Measurements from ENCODE around the gene CEP44. TPM values are rescaled to one million over a fixed set of nuclear protein-coding genes. Genes with fewer than 3 reads are reported as not detected.

The CEP44 gene
- total RNA-seq, 1 experiment from 2014 or later, result 15.8 TPM

- Mint-ChIP-seq H3K4me3 (ENCODE audit: low read depth, unreplicated experiment) (no peak overlapping the region), H3K27me3 (ENCODE audit: unreplicated experiment) (no peaks in the 10 kb centered on the region), H3K4me1 (ENCODE audit: low read depth, unreplicated experiment) (peaks cover 9% of the 10 kb centered on the region), H3K9me3 (ENCODE audit: low read depth, unreplicated experiment) (no peaks in the 10 kb centered on the region), H3K36me3 (ENCODE audit: insufficient read depth, unreplicated experiment) (no peaks in the 10 kb centered on the region), H3K27ac (ENCODE audit: unreplicated experiment) (no peak overlapping the region)
- no TSS peak for BruUV-seq (replicated peaks)
- no peak for TF ChIP-seq CTCF (IDR thresholded peaks at IDR 0.05; ENCODE audit: unreplicated experiment)
- no peak for DNase-seq
- CTCF ChIA-PET, result no interaction called here
- intact Hi-C loops (cut with micrococcal nuclease; ENCODE audit: unreplicated experiment), result no loop called here
Measured at GRCh38 chr4:174245714-174246113, 38.0 kb upstream of the CEP44 start.

GRCh38 chr4:174248407-174248806 is 35.3 kb upstream of the CEP44 start:
- CTCF ChIA-PET, result interaction anchor here (0.8 kb wide), 1 partner anchor 12 kb away, joined by 3 read pairs; no protein-coding TSS in a partner anchor
- Mint-ChIP-seq H3K27me3 (ENCODE audit: unreplicated experiment) (no peaks in the 10 kb centered on the region), H3K36me3 (ENCODE audit: insufficient read depth, unreplicated experiment) (no peaks in the 10 kb centered on the region), H3K9me3 (ENCODE audit: low read depth, unreplicated experiment) (no peaks in the 10 kb centered on the region), H3K27ac (ENCODE audit: unreplicated experiment) (no peak overlapping the region), H3K4me3 (ENCODE audit: low read depth, unreplicated experiment) (no peak overlapping the region), H3K4me1 (ENCODE audit: low read depth, unreplicated experiment) (peaks cover 9% of the 10 kb centered on the region)
- DNase-seq, result no peak
- no TSS peak for BruUV-seq (replicated peaks)
- no peak for TF ChIP-seq CTCF (IDR thresholded peaks at IDR 0.05; ENCODE audit: unreplicated experiment)
- intact Hi-C loops (cut with micrococcal nuclease; ENCODE audit: unreplicated experiment), result no loop called here

GRCh38 chr4:174252412-174252811 is 31.3 kb upstream of the CEP44 start:
- H3K4me1 Mint-ChIP-seq (ENCODE audit: low read depth, unreplicated experiment), result peaks cover 9% of the 10 kb centered on the region
- no peaks in the 10 kb centered on the region for H3K27me3 Mint-ChIP-seq (ENCODE audit: unreplicated experiment)
- CTCF ChIA-PET, result no interaction called here
- H3K4me3 Mint-ChIP-seq (ENCODE audit: low read depth, unreplicated experiment), result no peak overlapping the region
- TF ChIP-seq CTCF (IDR thresholded peaks at IDR 0.05; ENCODE audit: unreplicated experiment), result no peak
- BruUV-seq (replicated peaks), result no TSS peak
- DNase-seq, result no peak
- no peaks in the 10 kb centered on the region for H3K36me3 Mint-ChIP-seq (ENCODE audit: insufficient read depth, unreplicated experiment)
- no peaks in the 10 kb centered on the region for H3K9me3 Mint-ChIP-seq (ENCODE audit: low read depth, unreplicated experiment)
- H3K27ac Mint-ChIP-seq (ENCODE audit: unreplicated experiment), result no peak overlapping the region
- intact Hi-C loops (cut with micrococcal nuclease; ENCODE audit: unreplicated experiment), result no loop called here

- Mint-ChIP-seq H3K27ac (ENCODE audit: unreplicated experiment) (no peak overlapping the region), H3K4me3 (ENCODE audit: low read depth, unreplicated experiment) (no peak overlapping the region), H3K9me3 (ENCODE audit: low read depth, unreplicated experiment) (no peaks in the 10 kb centered on the region), H3K27me3 (ENCODE audit: unreplicated experiment) (no peaks in the 10 kb centered on the region), H3K4me1 (ENCODE audit: low read depth, unreplicated experiment) (no peaks in the 10 kb centered on the region), H3K36me3 (ENCODE audit: insufficient read depth, unreplicated experiment) (no peaks in the 10 kb centered on the region)
- no peak for TF ChIP-seq CTCF (IDR thresholded peaks at IDR 0.05; ENCODE audit: unreplicated experiment)
- no peak for DNase-seq
- intact Hi-C loops (cut with micrococcal nuclease; ENCODE audit: unreplicated experiment), result no loop called here
- CTCF ChIA-PET, result no interaction called here
- BruUV-seq (replicated peaks), result no TSS peak
Measured at GRCh38 chr4:174254613-174255012, 29.1 kb upstream of the CEP44 start.
